HT-29 (cell line): Measurements from ENCODE around the gene FHIT. TPM values are rescaled to one million over a fixed set of nuclear protein-coding genes. Genes with fewer than 3 reads are reported as not detected.
"Not testable (repeated sequence)": the region's sequence is repeated elsewhere in the genome, so short reads cannot be mapped to it uniquely, and the experiment has no call there.

Experiments used
- DNase-seq: peaks from one replicate; pipeline ENCODE4 v3.0.0-alpha.2; 2015; ENCODE audit warnings: low spot score
- total RNA-seq: library from RNA; depleted of rRNA; stranded (reverse); fragments of >200 nt; shearing (Covaris generic); gene quantifications from 2 replicates; pipeline ENCODE4 v1.2.3, GENCODE V29; 2014

FHIT gene
- total RNA-seq, 1 experiment from 2014 or later = not detected

GRCh38 chr3:61065451-61066011, 185.7 kb downstream of the FHIT start:
- DNase-seq = no peak

GRCh38 chr3:61061092-61061723, 190.0 kb downstream of the FHIT start:
- DNase-seq = no peak

- DNase-seq = no peak
Measured at GRCh38 chr3:61060411-61060861, 190.8 kb downstream of the FHIT start.

GRCh38 chr3:61058836-61059235, 192.4 kb downstream of the FHIT start:
- DNase-seq = no peak

- DNase-seq = no peak
Measured at GRCh38 chr3:61057464-61057863, 193.8 kb downstream of the FHIT start.

- no peak for DNase-seq
Measured at GRCh38 chr3:61055447-61055846, 195.8 kb downstream of the FHIT start.

GRCh38 chr3:61053781-61054496, 197.3 kb downstream of the FHIT start:
- DNase-seq = no peak

GRCh38 chr3:61052851-61053250, 198.4 kb downstream of the FHIT start:
- no peak for DNase-seq

- no peak for DNase-seq
Measured at GRCh38 chr3:61051666-61052065, 199.6 kb downstream of the FHIT start.

GRCh38 chr3:61045169-61045568, 206.1 kb downstream of the FHIT start:
- not testable (repeated sequence) for DNase-seq

GRCh38 chr3:61043156-61043555, 208.1 kb downstream of the FHIT start:
- no peak for DNase-seq

- no peak for DNase-seq
Measured at GRCh38 chr3:61040618-61041017, 210.6 kb downstream of the FHIT start.

- DNase-seq = no peak
Measured at GRCh38 chr3:61035573-61035972, 215.7 kb downstream of the FHIT start.

- no peak for DNase-seq
Measured at GRCh38 chr3:61032991-61033390, 218.3 kb downstream of the FHIT start.

- DNase-seq = no peak
Measured at GRCh38 chr3:61031503-61031902, 219.7 kb downstream of the FHIT start.

- DNase-seq = no peak
Measured at GRCh38 chr3:61030469-61031035, 220.7 kb downstream of the FHIT start.

GRCh38 chr3:61029194-61029593, 222.1 kb downstream of the FHIT start:
- DNase-seq = no peak

- no peak for DNase-seq
Measured at GRCh38 chr3:61018807-61019206, 232.4 kb downstream of the FHIT start.

- not testable (repeated sequence) for DNase-seq
Measured at GRCh38 chr3:61017028-61017427, 234.2 kb downstream of the FHIT start.

- DNase-seq = no peak
Measured at GRCh38 chr3:61015859-61016258, 235.4 kb downstream of the FHIT start.

GRCh38 chr3:61015408-61015807, 235.8 kb downstream of the FHIT start:
- no peak for DNase-seq

- DNase-seq = no peak
Measured at GRCh38 chr3:61008998-61009380, 242.3 kb downstream of the FHIT start.
